K562 (cell line): ENCODE data around the gene CAPRIN1. TPM values are rescaled to one million over a fixed set of nuclear protein-coding genes. Genes with fewer than 3 reads are reported as not detected.

Experiments used
- ATF4 ChIP-seq: fragments of 450-650 bp; formaldehyde crosslinking; IDR thresholded peaks from 2 replicates; pipeline ENCODE4 v1.4.0; 2022; ENCODE audit warnings: mild to moderate bottlenecking, moderate library complexity
- E2F4 ChIP-seq: sonication (generic); formaldehyde crosslinking; IDR thresholded peaks from 2 replicates; pipeline ENCODE4 v1.8.0; 2022; ENCODE audit warnings: mild to moderate bottlenecking, low read depth, missing genetic modification reagents
- FOXM1 ChIP-seq, 2 experiments: fragments of 450-650 bp in 1 of 2; sonication (generic) in 1 of 2; formaldehyde crosslinking in 1 of 2; IDR thresholded peaks; 2 replicates each; pipeline versions ENCODE4 v1.6.1 to v1.9.0; 2017 to 2022; ENCODE audit warnings: low read depth in 2 of 2, mild to moderate bottlenecking in 2 of 2, missing genetic modification reagents in 1 of 2, moderate library complexity in 1 of 2
- FOXP4 ChIP-seq: sonication (generic); formaldehyde crosslinking; IDR thresholded peaks from 2 replicates; pipeline ENCODE4 v1.8.0; 2022; ENCODE audit warnings: mild to moderate bottlenecking, missing genetic modification reagents, borderline replicate concordance
- HDGF ChIP-seq: fragments of 450-650 bp; IDR thresholded peaks from 2 replicates; pipeline ENCODE4 v1.6.1; 2016
- NCOA2 ChIP-seq, 2 experiments: fragments of 450-650 bp; IDR thresholded peaks; 2 replicates each; pipeline ENCODE4 v1.6.1; 2018; ENCODE audit warnings: mild to moderate bottlenecking in 2 of 2, moderate library complexity in 1 of 2; ENCODE audit not compliant: partially characterized antibody in 2 of 2
- NR2C1 ChIP-seq, 2 experiments: fragments of 450-650 bp; IDR thresholded peaks; 2 replicates each; pipeline ENCODE4 v1.6.1; 2017; ENCODE audit warnings: mild to moderate bottlenecking in 2 of 2, antibody characterized with exemption in 1 of 2, inconsistent platforms in 1 of 2, missing compliant biosample characterization in 1 of 2, missing genetic modification characterization in 1 of 2
- PRDM10 ChIP-seq: fragments of 450-650 bp; IDR thresholded peaks from 2 replicates; pipeline ENCODE4 v1.6.1; 2018; ENCODE audit not compliant: partially characterized antibody
- THRA ChIP-seq: fragments of 450-650 bp; IDR thresholded peaks from 2 replicates; pipeline ENCODE4 v1.6.1; 2017; ENCODE audit warnings: mild to moderate bottlenecking, moderate library complexity
- ZNF197 ChIP-seq: fragments of 200-800 bp; sonication (Bioruptor generic); IDR thresholded peaks from 2 replicates; pipeline ENCODE4 v1.6.1; 2016; ENCODE audit warnings: low read depth, missing genetic modification characterization, missing compliant biosample characterization
- ZNF398 ChIP-seq: fragments of 250-450 bp; sonication (Bioruptor Pico); IDR thresholded peaks from 2 replicates; pipeline ENCODE4 v1.8.0; 2021; ENCODE audit warnings: moderate library complexity, mild to moderate bottlenecking, inconsistent platforms
- ZNF717 ChIP-seq: fragments of 250-450 bp; sonication (Bioruptor Pico); IDR thresholded peaks from 2 replicates; pipeline ENCODE4 v1.5.0; 2021
- ZNF778 ChIP-seq: fragments of 450-650 bp; formaldehyde crosslinking; IDR thresholded peaks from 2 replicates; pipeline ENCODE4 v1.4.0; 2020; ENCODE audit warnings: mild to moderate bottlenecking, moderate library complexity
- ZNF79 ChIP-seq: fragments of 250-450 bp; sonication (Bioruptor Pico); IDR thresholded peaks from 2 replicates; pipeline ENCODE4 v1.4.0; 2020; ENCODE audit warnings: low read depth, mild to moderate bottlenecking, moderate library complexity
- polyA plus RNA-seq, 8 experiments: library from polyadenylated mRNA; depleted of rRNA in 4 of 8; stranded (reverse) in 5 of 8; unstranded in 3 of 8; fragments of >200 nt; fragmentation: Nextera tagmentation in 2 of 8; fragmentation: Illumina TruSeq in 1 of 8; extraction: Ambion mirVana in 2 of 8; extraction: Trizol in 1 of 8; gene quantifications; 2 replicates each; pipeline versions ENCODE4 v1.2.1 to v1.2.3, GENCODE V29; 2011 to 2014; ENCODE audit warnings: inconsistent platforms in 1 of 8, missing spikeins in 1 of 8
- total RNA-seq, 7 experiments: library from RNA; depleted of rRNA in 6 of 7; stranded (reverse); fragments of >200 nt in 6 of 7; fragmentation: Illumina TruSeq in 2 of 7; extraction: Trizol in 2 of 7; gene quantifications; 2 replicates each; pipeline versions ENCODE4 v1.2.1 to v1.2.3, GENCODE V29; 2011 to 2021; ENCODE audit warnings: low replicate concordance in 1 of 7

The CAPRIN1 gene
- total and polyA plus RNA-seq, 9 of the 15 experiments (the other 6 are each of a cell fraction or from before 2014, with no cell fraction given): 49.6 to 271 (median 244) TPM

GRCh38 chr11:34044664-34045485 lies 6.7 kb upstream of the CAPRIN1 start (continued):
- TF ChIP-seq ZNF398 (CRISPR knock-in tag) (no peak), ZNF79 (CRISPR knock-in tag) (no peak), HDGF (no peak), THRA (no peak), ZNF197 (peak; percentile 23; the same call in 1 of the 2 replicates), NCOA2 (IDR thresholded peaks at IDR 0.05; ENCODE audit: partially characterized antibody in 2 of 2) (no peak), ZNF717 (CRISPR knock-in tag) (no peak), ZNF778 (CRISPR knock-in tag) (no peak), FOXM1 (IDR thresholded peaks at IDR 0.05; ENCODE audit: low read depth) (peak; percentile 22; the same call in 1 of the 2 replicates), FOXM1 (CRISPR knock-in tag; IDR thresholded peaks at IDR 0.05; ENCODE audit: low read depth) (no peak), PRDM10 (peak; percentile 68), FOXP4 (CRISPR knock-in tag) (no peak), ATF4 (CRISPR knock-in tag) (no peak), NR2C1 (IDR thresholded peaks at IDR 0.05) (no peak), NR2C1 (tag; IDR thresholded peaks at IDR 0.05) (peak; percentile 60; the same call in 1 of the 2 replicates), E2F4 (CRISPR knock-in tag) (no peak)
